H1 (cell line): ENCODE measurements around the gene ARHGEF19. TPM values are rescaled to one million over a fixed set of nuclear protein-coding genes. Genes with fewer than 3 reads are reported as not detected.

Experiments
- CTBP2 ChIP-seq: IDR thresholded peaks from 2 replicates; pipeline ENCODE4 v1.7.0; 2011; ENCODE audit warnings: borderline replicate concordance, mild to moderate bottlenecking, moderate library complexity, mixed read lengths, low read length; ENCODE audit not compliant: insufficient read depth, insufficient read length
- CTCF ChIP-seq, 3 experiments: IDR thresholded peaks; 1 replicate in 2 of 3; 2 replicates in 1 of 3; pipeline versions ENCODE4 v1.5.1 to v1.6.1; 2011; ENCODE audit warnings: low read length in 3 of 3, mild to moderate bottlenecking in 3 of 3, inconsistent platforms in 2 of 3, low read depth in 1 of 3, moderate library complexity in 1 of 3; ENCODE audit not compliant: insufficient read depth in 1 of 3; ENCODE audit errors: control extremely low read depth in 1 of 3
- HDAC2 ChIP-seq, 2 experiments: fragments of 300-600 bp in 1 of 2; sonication (generic) in 1 of 2; IDR thresholded peaks; 2 replicates each; pipeline ENCODE4 v1.6.1; 2011 to 2012; ENCODE audit warnings: low read depth in 2 of 2, low read length in 2 of 2, mild to moderate bottlenecking in 2 of 2, moderate library complexity in 2 of 2, borderline replicate concordance in 1 of 2, inconsistent platforms in 1 of 2
- HDAC6 ChIP-seq: IDR thresholded peaks from one replicate; pipeline ENCODE4 v1.7.1; 2012; ENCODE audit warnings: low read depth, mild to moderate bottlenecking, inconsistent platforms, low read length, moderate library complexity
- NRF1 ChIP-seq: IDR thresholded peaks from 2 replicates; pipeline ENCODE4 v1.6.1; 2011; ENCODE audit warnings: mild to moderate bottlenecking, low read depth, low read length, improper control_type of control experiment
- POU5F1 ChIP-seq: IDR thresholded peaks from 2 replicates; pipeline ENCODE4 v1.6.1; 2011; ENCODE audit warnings: low read depth, mild to moderate bottlenecking, low read length, moderate library complexity
- RFX5 ChIP-seq: IDR thresholded peaks from 2 replicates; pipeline ENCODE4 v1.6.1; 2011; ENCODE audit warnings: low read depth, low read length, improper control_type of control experiment, borderline replicate concordance
- ZNF274 ChIP-seq: IDR thresholded peaks from 2 replicates; pipeline ENCODE4 v1.7.0; 2012; ENCODE audit warnings: low read length, borderline replicate concordance; ENCODE audit errors: extremely low read depth
- polyA plus RNA-seq, 7 experiments: library from polyadenylated mRNA; depleted of rRNA in 3 of 7; stranded (reverse) in 5 of 7; unstranded in 2 of 7; fragments of >200 nt in 5 of 7; fragments of 200-250 nt in 2 of 7; gene quantifications; 1 replicate in 5 of 7; 2 replicates in 1 of 7; 4 replicates in 1 of 7; pipeline versions ENCODE4 v1.2.1 to v1.2.3, GENCODE V29; 2011 to 2013; ENCODE audit warnings: missing spikeins in 2 of 7, mixed read lengths in 2 of 7
- total RNA-seq: library from RNA; stranded (reverse); fragmentation: NEBNext Ultra II Directional; extraction: Animal tissue kit (Norgen Biotek cat#: 25700); gene quantifications from 2 replicates; pipeline ENCODE4 v1.2.1, GENCODE V29; 2021

Gene ARHGEF19
- total and polyA plus RNA-seq, 2 of the 8 experiments (the other 6 are each of a cell fraction or from before 2014, with no cell fraction given): 47.5 to 56.4 TPM

GRCh38 chr1:16183179-16183578 lies 29.3 kb downstream of the ARHGEF19 start (continued):
- TF ChIP-seq CTCF (IDR thresholded peaks at IDR 0.05; ENCODE audit: control extremely low read depth in 1 of 3, insufficient read depth in 1 of 3, low read depth in 1 of 3, low read length in 3 of 3) (no peak), HDAC6 (no peak), ZNF274 (no peak), NRF1 (no peak), POU5F1 (no peak), RFX5 (no peak), HDAC2 (IDR thresholded peaks at IDR 0.05; ENCODE audit: borderline replicate concordance in 1 of 2, low read depth in 2 of 2, low read length in 2 of 2) (no peak), CTBP2 (no peak)
